Stimulated activated CD8-positive, alpha-beta memory T cell treated with anti-CD3 and anti-CD28 coated beads, Interleukin-15, amount 100 ng/mL, for 1 hour (primary cell): ENCODE results near the gene SULT1A4.
"Not testable (repeated sequence)": the region's sequence is repeated elsewhere in the genome, so short reads cannot be mapped to it uniquely, and the experiment has no call there.

Experiments used
- DNase-seq: peaks from one replicate; pipeline ENCODE4 v3.0.0-alpha.2; 2020; ENCODE audit warnings: low read depth

The SULT1A4 gene

GRCh38 chr16:29459706-29460646, at the start of gene SULT1A4:
Gene SULT1A4 (plus strand): TSS chr16:29459913. CDS start chr16:29461386, 1,473 bp downstream.
- not testable (repeated sequence) for DNase-seq

- not testable (repeated sequence) for DNase-seq
Measured at GRCh38 chr16:29423587-29423986, 36.1 kb upstream of the SULT1A4 start.

- not testable (repeated sequence) for DNase-seq
Measured at GRCh38 chr16:29425390-29425789, 34.3 kb upstream of the SULT1A4 start.

GRCh38 chr16:29453754-29454153, 6.0 kb upstream of the SULT1A4 start:
- DNase-seq = not testable (repeated sequence)

- not testable (repeated sequence) for DNase-seq
Measured at GRCh38 chr16:29454269-29454668, 5.4 kb upstream of the SULT1A4 start, which contains the start of the genes BOLA2 and SLX1B. Gene BOLA2 (minus strand): TSS chr16:29454351. CDS start chr16:29454253, 98 bp downstream. Gene SLX1B (plus strand): TSS chr16:29454533.

GRCh38 chr16:29454828-29455227, 4.9 kb upstream of the SULT1A4 start:
- DNase-seq = not testable (repeated sequence)

- not testable (repeated sequence) for DNase-seq
Measured at GRCh38 chr16:29457660-29458059, 2.1 kb upstream of the SULT1A4 start.

- not testable (repeated sequence) for DNase-seq
Measured at GRCh38 chr16:29460647-29461030, 926 bp downstream of the SULT1A4 start.

GRCh38 chr16:29465985-29466824, 6.5 kb downstream of the SULT1A4 start:
- DNase-seq = not testable (repeated sequence)

- not testable (repeated sequence) for DNase-seq
Measured at GRCh38 chr16:29466904-29467303, 7.2 kb downstream of the SULT1A4 start.

- DNase-seq = not testable (repeated sequence)
Measured at GRCh38 chr16:29467654-29468366, 8.1 kb downstream of the SULT1A4 start.

GRCh38 chr16:29469660-29470059, 9.9 kb downstream of the SULT1A4 start:
- peak; percentile 16 for DNase-seq

GRCh38 chr16:29472065-29472464, 12.4 kb downstream of the SULT1A4 start:
- DNase-seq = not testable (repeated sequence)

GRCh38 chr16:29482276-29482675, 22.6 kb downstream of the SULT1A4 start:
- not testable (repeated sequence) for DNase-seq

GRCh38 chr16:29506308-29506707, 46.6 kb downstream of the SULT1A4 start, which contains the start of gene NPIPB12:
Gene NPIPB12 (minus strand): TSS chr16:29506408.
- DNase-seq = not testable (repeated sequence)
